Colonic mucosa (tissue), 4 donors: ENCODE measurements around the gene FIGNL2. TPM values are rescaled to one million over a fixed set of nuclear protein-coding genes. Genes with fewer than 3 reads are reported as not detected.
A peak's percentile ranks its signal among the peaks of the same experiment; 100 is the strongest.

Experiments used
- DNase-seq: peaks from one replicate; pipeline ENCODE4 v3.0.0-alpha.2; 2020
- H3K27ac ChIP-seq: fragments of 200-600 bp; one replicate; pipeline ENCODE4 v1.8.0; 2021
- H3K27me3 ChIP-seq: fragments of 200-600 bp; one replicate; pipeline ENCODE4 v1.8.0; 2021
- H3K36me3 ChIP-seq: fragments of 200-600 bp; one replicate; pipeline ENCODE4 v1.8.0; 2021
- H3K4me1 ChIP-seq: fragments of 200-600 bp; one replicate; pipeline ENCODE4 v1.8.0; 2021; ENCODE audit warnings: mild to moderate bottlenecking
- H3K4me3 ChIP-seq: fragments of 200-600 bp; one replicate; pipeline ENCODE4 v1.8.0; 2021
- H3K9ac ChIP-seq, 2 donors: one replicate each; pipeline ENCODE4 v1.7.0; 2013; ENCODE audit warnings: control low read depth in 2 of 2, low read depth in 2 of 2, low read length in 2 of 2
- H3K9me3 ChIP-seq: fragments of 200-600 bp; one replicate; pipeline ENCODE4 v1.8.0; 2021
- intact Hi-C: fragments of 100-400 bp; cut with DNase I; formaldehyde crosslinking; loops from one replicate; pipeline ENCODE4 v1.14.1; 2022
- total RNA-seq, 2 donors: library from RNA; stranded (reverse); fragmentation: NEBNext Ultra II Directional in 1 of 2; extraction: Animal tissue kit (Norgen Biotek cat#: 25700) in 1 of 2; gene quantifications; one replicate each; pipeline ENCODE4 v1.2.1, GENCODE V29; 2021
- TF ChIP-seq, protein P1 (sequence below): fragments of 200-600 bp; IDR thresholded peaks from one replicate; pipeline ENCODE4 v1.8.0; 2022; ENCODE audit warnings: antibody characterized with exemption, mild to moderate bottlenecking
- donor health status: healthy.
- donor health status: DM: no; HTN: no; CAD: no.
- donor health status: DM: no; HTN: no; CAD: no.

Gene FIGNL2, protein sequence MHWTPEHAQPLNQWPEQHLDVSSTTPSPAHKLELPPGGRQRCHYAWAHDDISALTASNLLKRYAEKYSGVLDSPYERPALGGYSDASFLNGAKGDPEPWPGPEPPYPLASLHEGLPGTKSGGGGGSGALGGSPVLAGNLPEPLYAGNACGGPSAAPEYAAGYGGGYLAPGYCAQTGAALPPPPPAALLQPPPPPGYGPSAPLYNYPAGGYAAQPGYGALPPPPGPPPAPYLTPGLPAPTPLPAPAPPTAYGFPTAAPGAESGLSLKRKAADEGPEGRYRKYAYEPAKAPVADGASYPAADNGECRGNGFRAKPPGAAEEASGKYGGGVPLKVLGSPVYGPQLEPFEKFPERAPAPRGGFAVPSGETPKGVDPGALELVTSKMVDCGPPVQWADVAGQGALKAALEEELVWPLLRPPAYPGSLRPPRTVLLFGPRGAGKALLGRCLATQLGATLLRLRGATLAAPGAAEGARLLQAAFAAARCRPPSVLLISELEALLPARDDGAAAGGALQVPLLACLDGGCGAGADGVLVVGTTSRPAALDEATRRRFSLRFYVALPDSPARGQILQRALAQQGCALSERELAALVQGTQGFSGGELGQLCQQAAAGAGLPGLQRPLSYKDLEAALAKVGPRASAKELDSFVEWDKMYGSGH
- total RNA-seq, result under 1 TPM; 0.30 to 0.35 TPM

GRCh38 chr12:51848326-51848727 lies at the start of gene FIGNL2:
TSS of gene FIGNL2 (minus strand) at chr12:51848718. CDS start at chr12:51822413, 26,305 bp downstream.
- Histone ChIP-seq H3K9me3 (no peaks in the 10 kb centered on the region), H3K9ac (peak within 1 kb of the TSS in 1 of 2 donors; percentile 43), H3K4me3 (peak within 1 kb of the TSS; percentile 34), H3K27ac (no peak within 1 kb of the TSS), H3K36me3 (no peaks in the 10 kb centered on the region), H3K27me3 (peaks cover 41% of the 10 kb centered on the region), H3K4me1 (peaks cover 4% of the 10 kb centered on the region)
- no peak for DNase-seq
- TF ChIP-seq, protein P1, sequence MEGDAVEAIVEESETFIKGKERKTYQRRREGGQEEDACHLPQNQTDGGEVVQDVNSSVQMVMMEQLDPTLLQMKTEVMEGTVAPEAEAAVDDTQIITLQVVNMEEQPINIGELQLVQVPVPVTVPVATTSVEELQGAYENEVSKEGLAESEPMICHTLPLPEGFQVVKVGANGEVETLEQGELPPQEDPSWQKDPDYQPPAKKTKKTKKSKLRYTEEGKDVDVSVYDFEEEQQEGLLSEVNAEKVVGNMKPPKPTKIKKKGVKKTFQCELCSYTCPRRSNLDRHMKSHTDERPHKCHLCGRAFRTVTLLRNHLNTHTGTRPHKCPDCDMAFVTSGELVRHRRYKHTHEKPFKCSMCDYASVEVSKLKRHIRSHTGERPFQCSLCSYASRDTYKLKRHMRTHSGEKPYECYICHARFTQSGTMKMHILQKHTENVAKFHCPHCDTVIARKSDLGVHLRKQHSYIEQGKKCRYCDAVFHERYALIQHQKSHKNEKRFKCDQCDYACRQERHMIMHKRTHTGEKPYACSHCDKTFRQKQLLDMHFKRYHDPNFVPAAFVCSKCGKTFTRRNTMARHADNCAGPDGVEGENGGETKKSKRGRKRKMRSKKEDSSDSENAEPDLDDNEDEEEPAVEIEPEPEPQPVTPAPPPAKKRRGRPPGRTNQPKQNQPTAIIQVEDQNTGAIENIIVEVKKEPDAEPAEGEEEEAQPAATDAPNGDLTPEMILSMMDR, result no peak
- intact Hi-C loops, result no loop called here

DNA sequence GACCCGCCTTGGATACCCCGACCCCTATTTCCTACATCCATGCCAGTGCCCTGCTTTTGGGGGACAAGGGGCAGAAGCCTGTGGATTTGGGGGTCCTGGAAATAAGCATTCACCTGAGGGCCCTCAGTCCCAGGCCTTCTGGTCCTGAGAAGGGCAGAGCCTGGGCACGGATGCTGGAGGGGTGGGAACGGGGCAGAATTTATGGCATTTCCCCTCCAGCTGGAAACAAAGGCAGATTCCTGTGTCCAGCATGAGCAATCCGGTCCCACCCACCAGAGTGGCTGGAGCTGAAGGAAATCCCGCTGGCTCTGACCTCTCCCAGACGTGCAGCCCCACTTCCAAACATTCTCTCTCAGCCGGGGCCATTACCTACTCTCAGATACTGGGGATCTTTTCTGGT lies 48.7 kb upstream of the FIGNL2 start:
- Histone ChIP-seq H3K36me3 (no peaks in the 10 kb centered on the region), H3K27ac (no peak overlapping the region), H3K4me1 (peaks cover 5% of the 10 kb centered on the region), H3K4me3 (no peak overlapping the region), H3K27me3 (no peaks in the 10 kb centered on the region), H3K9me3 (no peaks in the 10 kb centered on the region), H3K9ac (no peak overlapping the region)
- intact Hi-C loops, result no loop called here
- DNase-seq, result no peak
- TF ChIP-seq, protein P1, result no peak

DNA sequence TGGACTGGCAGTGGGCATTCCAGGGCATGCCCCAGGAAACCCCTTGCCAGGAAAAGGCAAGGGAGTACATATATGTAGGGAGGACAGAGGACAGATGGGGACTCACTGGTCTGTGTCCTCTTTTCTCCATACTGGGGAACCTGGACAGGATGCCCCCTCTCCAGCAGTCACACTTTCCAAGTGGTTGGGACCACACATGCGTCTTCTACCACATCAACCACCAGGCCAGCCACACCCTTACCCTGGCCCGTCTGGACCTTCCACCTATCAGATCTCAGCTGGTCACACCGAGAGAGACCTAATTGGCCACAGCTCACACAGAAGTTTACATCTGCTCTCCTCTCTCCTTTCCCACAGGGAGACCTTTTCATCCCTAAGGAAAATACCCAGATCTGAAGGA lies 47.7 kb upstream of the FIGNL2 start:
- TF ChIP-seq, protein P1, result no peak
- H3K9me3 ChIP-seq, result no peaks in the 10 kb centered on the region
- DNase-seq, result no peak
- intact Hi-C loops, result no loop called here
- no peak overlapping the region for H3K4me3 ChIP-seq
- peaks cover 5% of the 10 kb centered on the region for H3K4me1 ChIP-seq
- no peak overlapping the region for H3K27ac ChIP-seq
- H3K27me3 ChIP-seq, result no peaks in the 10 kb centered on the region
- no peaks in the 10 kb centered on the region for H3K36me3 ChIP-seq
- H3K9ac ChIP-seq, result no peak overlapping the region

DNA sequence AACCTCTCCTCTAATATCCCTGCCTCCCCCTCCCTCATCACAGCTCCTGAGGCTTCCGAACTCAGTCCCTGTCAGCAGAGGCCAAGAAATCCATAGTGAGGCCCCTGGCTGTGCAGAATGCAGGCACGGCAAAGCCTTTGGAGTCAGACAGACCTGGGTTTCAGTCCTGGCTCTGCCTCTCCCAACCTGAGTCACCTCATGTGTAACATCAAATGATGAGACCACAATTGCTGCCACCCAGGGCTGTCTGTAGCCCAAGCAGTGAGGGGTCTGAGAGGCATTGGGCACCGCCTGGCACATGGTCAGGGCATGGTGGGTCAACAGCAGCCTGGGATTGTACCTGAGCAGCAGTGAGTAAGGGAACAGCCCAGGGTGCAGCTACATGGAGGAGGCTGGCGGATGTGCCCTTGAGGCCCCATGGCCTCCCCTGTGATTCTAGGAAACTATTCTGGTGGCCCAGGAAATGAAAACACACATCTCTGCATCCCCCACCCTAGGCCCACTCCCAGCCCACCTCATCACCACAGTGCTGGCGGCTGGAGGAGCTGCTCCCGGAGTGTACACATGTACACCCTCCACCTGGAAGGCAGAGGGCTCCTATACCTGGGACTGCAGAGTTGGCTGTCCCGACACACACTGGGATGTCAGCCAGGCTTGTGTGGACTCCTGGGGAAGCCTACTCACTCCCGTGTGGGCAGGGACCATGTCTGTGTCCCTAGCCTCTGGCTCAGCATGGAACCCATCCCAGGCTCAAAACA lies 47.0 kb upstream of the FIGNL2 start:
- intact Hi-C loops, result loop anchor here (1.0 kb wide), 1 partner anchor 28 kb away; no protein-coding TSS in a partner anchor
- no peak overlapping the region for H3K4me3 ChIP-seq

DNA sequence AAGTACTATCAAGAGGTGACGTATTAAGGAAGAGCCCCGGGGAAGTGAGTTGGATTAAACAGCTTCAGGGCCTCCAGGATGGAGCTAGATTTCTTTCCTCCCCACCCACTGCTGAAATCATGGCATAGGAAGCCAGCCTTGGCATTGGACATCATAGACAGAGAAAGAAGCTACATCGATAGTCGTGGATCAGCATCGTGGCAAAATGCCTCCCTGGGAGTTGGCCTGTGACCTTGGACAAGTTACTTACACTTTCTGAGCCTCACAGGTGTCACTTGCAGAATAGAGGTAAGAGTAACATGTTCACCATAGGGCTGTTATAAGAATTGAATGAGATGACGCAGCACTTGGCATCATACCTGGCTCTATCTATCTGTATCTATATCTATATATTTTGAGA lies 45.3 kb upstream of the FIGNL2 start:
- intact Hi-C loops, result no loop called here
- H3K27ac ChIP-seq, result no peak overlapping the region
- DNase-seq, result no peak
- H3K9ac ChIP-seq, result no peak overlapping the region
- TF ChIP-seq, protein P1, result no peak
- H3K27me3 ChIP-seq, result no peaks in the 10 kb centered on the region
- no peak overlapping the region for H3K4me3 ChIP-seq
- no peaks in the 10 kb centered on the region for H3K36me3 ChIP-seq
- H3K9me3 ChIP-seq, result no peaks in the 10 kb centered on the region
- peaks cover 5% of the 10 kb centered on the region for H3K4me1 ChIP-seq

More for the DNA sequence above, 47.0 kb upstream of the FIGNL2 start:
- Histone ChIP-seq H3K27me3 (no peaks in the 10 kb centered on the region), H3K27ac (peak overlapping the region; percentile 24), H3K36me3 (no peaks in the 10 kb centered on the region), H3K4me1 (peaks cover 5% of the 10 kb centered on the region), H3K9me3 (no peaks in the 10 kb centered on the region), H3K9ac (peak overlapping the region in 1 of 2 donors; percentile 3)
- TF ChIP-seq, protein P1, result no peak
- DNase-seq, result peak; percentile 19
